ENCODE data around the gene DLG2.

- TF ChIP-seq CTCF (IDR thresholded peaks at IDR 0.05; ENCODE audit: low read length) (no peak), EZH2 (optimal IDR thresholded peaks at IDR 0.05; ENCODE audit: low read depth, low read length) (no peak)
Observed at GRCh38 chr11:83437939-83438338, 2189.2 kb downstream of the DLG2 start.

Data from MM.1S (cell line).